GM19324 (cell line): Measurements from ENCODE around the gene ALDH3A1.

ENCODE experiments used
- ATAC-seq: cut with Tn5 transposase; IDR thresholded peaks from one replicate; pipeline ENCODE4 v1.9.1; 2021; ENCODE audit warnings: mild to moderate bottlenecking, moderate library complexity; ENCODE audit not compliant: unreplicated experiment, low FRiP score

ALDH3A1 gene

DNA sequence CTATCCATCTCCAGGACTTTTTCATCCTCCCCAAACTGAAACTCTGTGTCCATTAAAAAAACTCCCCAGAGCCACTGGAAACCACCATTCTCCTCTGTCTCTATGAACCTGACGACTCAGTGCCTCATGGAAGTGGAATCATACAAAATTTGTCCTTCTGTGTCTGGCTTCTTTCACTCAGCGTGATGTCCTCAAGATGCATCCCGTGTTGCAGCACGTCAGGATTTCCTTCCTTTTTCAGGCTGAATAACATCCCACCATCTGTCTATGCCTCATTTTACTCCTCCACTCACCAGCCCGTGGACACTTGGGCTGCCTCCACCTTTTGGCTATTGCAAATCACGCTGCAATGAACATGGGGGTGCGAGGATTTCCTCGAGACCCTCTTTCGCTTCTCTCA, 12.6 kb upstream of the ALDH3A1 start:
- no peak for ATAC-seq

DNA sequence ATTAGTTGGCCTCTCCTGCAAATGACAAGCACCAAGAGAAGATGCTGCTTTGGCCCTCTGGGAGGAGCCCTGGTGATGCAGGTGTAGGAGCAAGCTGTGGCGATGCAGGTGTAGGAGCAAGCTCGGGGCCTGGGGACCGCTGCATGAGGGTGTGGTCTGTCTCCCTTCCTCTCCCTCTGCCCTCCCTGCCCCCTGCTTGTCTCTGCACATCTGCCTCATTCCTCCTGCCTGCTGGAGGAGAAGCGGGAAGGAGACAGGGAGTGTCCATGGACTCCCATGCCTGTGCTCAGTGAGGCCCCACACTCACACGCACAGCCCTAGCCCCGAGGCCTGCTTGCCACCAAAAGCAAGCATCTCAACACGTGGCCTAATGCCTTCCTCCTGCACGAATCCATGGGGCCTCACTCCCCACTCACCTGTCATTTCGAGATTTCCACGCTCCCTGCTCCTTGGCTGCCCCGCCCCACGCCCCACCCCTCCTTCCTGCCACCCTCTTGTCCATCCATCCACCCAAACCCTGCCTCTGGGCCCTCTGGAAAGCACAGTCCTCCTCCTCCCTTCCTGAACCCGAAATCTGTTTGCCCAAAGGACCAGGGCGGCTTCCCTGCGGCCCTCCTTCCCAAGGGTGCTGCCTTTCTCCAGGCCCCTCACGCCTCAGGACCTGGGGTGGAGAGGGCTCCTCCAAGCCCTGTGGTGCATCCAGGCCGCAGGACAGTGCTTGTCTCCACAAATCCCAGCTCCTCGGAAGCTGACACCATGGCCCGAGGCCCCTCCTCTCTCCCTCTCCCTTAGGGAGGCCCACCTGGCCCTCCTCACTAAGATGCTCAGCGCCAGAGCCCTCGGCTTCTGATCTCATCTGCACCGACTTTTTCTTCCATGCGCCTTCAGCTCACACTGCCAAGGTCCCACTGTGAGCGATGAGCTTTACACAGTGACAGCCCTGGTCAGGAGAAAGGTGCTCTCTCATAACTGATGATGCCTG, 11.8 kb upstream of the ALDH3A1 start:
- no peak for ATAC-seq

DNA sequence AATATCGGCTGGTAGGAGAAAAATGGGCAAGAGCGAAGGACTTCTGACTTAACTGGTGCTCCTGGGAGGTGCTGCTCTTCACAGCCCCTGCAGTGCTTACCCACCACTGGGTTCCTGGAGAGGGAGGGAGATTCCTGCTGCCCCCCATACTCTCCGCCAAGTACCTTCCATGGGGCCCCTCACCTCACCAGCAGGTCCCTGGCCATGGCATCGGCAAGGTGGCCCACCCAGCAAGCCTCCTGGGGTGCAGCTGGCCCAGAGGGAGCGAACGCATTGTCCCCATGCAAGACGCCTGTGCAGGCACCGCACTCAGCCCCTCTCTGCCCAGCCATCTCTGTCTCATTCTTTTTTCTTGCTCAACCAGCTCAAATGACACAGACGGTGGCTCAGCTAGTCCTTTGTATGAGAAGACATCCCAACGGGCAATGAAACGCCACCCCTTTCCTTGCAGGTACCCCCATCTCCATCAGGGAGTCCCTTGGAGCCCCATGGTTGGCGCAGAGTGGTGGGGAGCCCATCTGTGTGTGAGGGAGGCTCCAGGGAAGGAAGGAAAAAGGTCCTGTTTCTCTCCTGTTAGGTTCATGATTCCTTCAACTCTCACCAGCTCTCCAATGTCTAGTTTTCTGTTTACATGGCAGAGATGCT, 9.6 kb upstream of the ALDH3A1 start:
- no peak for ATAC-seq

DNA sequence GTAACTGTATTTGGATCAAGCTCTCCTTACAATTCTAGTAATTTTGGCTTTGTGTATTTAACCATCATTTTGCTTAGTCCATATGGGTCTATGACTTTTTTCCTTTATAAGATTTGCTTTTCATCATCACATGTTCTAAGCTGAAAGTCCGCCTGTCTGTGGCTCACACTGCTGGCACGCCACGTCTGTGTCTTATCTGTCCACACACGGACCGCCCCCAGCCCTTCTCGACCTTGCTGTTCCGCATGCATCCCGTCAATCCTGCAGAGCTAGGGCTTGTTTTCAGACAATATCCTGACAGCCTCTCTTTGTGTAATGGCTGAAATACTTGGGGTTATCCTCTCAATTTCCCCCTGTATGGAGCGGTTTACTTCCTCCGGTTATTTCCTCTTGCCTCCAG, 8.4 kb upstream of the ALDH3A1 start:
- no peak for ATAC-seq

- no peak for ATAC-seq
These were observed 7.9 kb upstream of the ALDH3A1 start for GRCh38 chr17:19755821-19756510.

GRCh38 chr17:19755392-19755791, 7.3 kb upstream of the ALDH3A1 start:
- ATAC-seq: no peak

DNA sequence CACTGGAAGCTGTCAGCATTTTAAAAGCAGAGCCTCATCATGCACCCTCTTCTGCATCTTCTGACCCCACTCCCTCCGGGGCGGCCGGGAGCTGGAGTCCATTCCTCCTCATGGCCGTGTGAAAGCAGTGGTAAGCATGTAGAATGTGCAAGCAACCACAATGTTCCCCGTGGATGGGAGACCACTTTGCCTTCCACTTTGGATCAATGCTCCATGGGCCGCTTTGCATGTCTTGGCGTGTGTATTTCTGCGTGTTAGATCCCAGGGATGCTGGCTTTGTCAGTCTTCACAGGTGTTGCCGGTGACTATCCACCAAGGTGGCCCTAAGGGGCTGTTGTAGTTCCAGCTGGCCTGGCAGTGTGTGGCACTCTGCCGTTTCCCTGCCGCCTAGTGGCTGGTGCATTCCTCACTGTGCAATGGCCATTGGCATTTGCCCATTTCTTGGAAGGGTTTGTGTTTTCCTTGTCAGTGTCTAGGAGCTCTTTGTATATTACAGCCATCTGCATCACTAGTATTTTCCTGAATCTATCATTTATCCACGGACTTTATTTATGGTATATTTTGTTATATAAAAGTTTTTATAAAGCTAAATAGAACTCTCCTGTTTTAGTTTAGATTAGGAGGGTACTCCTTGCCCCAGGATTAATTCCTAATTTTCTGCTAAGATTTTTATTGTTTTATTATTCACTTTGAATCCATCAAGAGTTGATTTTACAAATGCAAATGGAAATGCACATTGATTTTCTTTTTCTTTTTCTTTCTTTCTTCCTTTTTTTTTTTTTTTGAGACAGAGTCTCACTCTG, 5.8 kb upstream of the ALDH3A1 start:
- ATAC-seq: no peak

GRCh38 chr17:19753051-19753509, 5.0 kb upstream of the ALDH3A1 start:
- no peak for ATAC-seq

DNA sequence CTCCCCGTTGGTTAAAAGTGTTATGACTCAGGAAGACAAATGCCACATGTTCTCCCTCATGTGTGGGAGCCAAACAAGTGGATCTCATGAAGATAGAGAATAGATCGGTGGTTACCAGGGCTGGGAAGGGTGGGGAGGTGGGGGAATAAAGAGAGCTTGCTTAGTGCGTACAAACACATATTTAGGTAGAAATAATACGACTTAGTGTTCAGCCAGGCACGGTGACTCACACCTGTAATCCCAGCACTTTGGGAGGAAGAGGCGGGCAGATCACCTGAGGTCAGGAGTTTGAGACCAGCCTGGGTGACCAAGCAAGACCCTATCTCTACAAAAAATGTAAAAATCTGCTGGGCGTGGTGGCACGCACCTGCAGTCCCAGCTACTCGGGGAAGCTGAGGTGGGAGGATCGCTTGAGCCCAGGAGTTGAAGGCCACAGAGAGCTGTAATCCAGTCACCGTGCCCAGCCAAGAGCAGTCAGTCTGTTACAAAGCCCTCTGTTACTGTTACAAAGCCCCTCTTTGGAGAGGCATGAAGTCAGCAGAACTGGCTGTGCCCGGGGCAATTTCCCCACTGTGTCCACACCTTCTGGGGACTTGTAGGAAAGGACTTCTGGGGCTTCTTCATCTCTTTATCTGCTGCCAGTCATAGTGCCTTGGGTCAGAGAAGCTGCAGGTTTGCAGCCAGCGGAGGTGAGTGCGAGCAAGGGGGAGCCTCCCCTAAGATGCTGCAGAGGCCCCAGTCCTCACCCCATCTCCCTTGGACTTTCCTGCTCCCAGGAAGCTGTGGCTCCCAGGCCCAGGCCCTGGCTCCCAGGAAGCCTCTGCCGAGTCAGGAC, 4.3 kb upstream of the ALDH3A1 start:
- no peak for ATAC-seq

DNA sequence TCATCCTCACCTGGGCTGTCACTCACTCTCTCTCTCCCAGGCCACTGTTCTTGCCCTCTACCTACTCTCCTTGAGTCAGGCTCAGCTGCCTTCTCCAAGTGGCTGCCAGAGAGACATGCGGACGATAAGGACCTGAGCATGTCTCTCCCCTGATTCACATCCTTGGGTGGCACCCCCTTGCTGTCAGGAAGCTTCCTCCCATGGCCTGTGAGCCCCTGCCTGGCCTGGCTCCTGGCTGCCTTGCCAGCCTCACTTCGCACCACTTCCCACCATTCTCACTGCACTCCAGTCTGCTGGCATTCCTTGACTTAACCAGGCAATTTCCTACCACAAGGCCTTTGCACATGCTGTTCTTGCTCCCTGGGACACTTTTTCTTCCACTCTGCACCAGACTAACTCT, 2.7 kb upstream of the ALDH3A1 start:
- no peak for ATAC-seq

GRCh38 chr17:19750020-19750572, 2.0 kb upstream of the ALDH3A1 start:
- ATAC-seq: no peak

DNA sequence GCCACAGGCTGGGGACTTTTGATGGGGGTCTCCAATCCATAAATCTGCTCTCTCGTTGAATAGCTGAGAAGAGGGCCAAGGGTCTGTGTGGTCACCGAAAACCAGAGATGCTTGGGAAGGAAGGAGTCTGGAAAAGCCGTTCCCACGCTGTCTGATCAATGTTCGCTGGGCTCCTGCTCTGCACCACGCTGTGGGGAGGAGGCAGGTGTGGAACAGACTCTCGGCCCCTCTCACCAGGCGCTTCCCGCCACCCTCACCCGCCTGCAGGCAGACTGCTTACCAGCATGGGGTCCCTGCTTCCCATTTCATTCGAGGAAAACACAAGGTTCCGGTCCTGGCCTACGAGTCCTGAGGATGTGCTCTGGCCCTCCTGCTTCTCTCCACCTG, 702 bp upstream of the ALDH3A1 start:
- ATAC-seq: no peak

DNA sequence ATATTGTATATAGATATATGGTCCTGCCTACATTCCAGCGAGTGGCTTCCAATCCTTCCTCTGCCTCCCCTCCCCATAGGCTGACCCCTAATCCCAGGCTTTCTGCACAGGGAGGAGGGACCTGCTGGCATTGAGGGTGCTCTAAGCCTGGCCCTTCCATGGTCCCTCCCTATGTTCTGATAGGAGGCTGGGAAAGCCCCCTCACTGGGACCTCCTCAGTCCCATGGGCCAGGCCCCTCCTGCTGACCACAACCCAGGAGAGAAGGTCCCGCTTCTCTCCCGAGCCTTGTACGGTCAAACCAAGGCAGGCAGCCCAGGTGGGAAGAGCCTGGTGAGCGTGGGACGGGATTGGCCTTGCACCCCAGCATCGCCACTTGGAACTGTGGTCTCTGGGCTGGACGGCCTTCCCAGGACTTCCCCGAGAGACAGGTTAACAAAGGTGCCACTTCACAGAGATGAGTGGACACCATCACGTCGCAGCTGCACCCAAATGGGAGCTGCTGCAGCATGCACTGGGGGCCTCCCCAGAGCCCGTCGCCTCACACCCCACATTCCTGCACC, 859 bp downstream of the ALDH3A1 start:
- ATAC-seq: no peak

- no peak for ATAC-seq
These were observed 1.6 kb downstream of the ALDH3A1 start for GRCh38 chr17:19746517-19746916.

DNA sequence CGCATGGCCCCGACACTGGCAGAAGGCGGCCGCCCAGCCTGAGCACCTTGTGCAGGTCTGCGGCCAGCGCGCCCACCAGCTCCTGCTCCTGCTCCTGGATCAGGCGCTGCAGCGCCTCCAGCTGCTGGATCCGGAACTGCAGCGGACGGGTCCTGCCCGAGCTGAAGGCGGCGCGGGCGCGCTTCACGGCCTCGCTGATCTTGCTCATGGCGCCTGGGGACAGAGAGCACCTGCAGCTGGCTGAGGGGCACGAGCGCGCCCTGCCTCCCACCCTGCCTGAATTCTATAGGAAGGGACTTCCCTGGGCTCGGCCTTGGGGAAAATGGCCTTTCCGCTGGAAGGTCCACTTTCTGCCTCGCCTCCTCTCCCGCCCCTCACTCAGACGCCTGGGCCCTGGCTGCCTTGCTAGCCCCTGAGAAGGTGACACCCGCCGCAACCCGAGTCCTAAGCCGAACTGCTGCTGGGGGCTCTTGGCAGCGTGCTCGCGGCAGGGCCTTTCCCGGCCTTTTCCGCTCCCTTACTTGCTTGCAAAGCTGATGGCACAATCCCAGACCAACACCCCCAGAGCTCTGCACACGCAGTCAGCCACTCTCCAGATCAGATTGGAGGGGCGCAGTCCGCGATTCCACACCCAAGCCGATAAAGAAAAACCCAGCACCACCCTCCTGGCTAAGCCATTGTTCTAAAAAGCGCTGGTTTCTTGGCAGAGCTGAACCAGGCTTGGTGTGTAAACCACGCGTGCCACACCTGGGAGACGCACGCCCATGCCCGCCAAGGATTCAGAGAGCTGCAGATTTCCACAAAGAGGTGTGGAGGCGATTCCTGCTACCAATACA, 3.0 kb downstream of the ALDH3A1 start:
- no peak for ATAC-seq

GRCh38 chr17:19744492-19744891, 3.6 kb downstream of the ALDH3A1 start:
- ATAC-seq: no peak

DNA sequence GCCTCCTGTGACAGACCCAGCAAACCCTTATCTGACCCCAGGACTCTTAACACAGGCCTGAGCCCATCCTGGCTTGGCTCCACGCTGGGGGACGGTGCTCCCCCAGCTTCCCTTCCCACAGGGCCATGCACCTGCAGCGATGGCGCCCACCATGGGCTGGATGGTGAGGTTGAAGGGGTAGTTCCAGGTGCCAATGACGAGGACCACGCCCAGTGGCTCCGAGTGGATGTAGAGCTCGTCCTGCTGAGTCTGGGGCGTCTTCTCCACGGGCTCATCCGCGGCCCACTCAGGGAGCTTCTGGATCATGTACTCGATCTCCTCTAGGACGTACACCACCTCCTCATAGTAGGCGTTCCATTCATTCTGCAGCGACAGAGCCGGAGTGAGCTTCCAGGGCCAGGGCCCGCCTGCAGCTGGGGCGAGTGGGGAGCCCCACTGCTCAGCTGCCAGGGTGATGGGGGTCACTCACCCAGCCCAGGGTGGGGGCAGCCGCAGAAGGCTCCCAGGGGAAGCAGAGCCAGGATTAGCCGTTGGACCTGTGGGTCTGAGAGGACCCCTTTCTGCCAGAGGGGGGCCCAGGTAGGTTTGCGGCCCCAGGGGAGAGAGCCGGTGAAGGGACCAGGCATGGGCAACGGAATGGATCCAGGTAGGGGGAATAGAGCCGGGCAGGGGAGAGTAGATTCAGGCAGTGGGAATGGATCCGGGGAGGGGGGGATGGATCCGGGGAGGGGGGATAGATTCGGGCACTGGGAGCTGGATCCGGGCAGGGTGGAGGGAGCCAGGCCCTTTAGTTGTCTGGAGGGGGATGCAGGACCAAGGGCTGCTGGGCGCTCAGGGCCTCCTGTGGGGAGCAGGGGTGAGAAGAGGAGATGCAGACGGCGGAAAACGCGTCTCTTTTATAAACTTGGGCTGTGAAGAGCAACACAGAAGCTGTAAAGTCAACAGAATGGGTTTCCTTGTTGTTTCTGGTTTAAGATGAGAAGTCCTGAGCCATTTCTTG, 4.7 kb downstream of the ALDH3A1 start:
- no peak for ATAC-seq
